HepG2 (cell line): ENCODE results near the gene ACAD8. TPM values are rescaled to one million over a fixed set of nuclear protein-coding genes. Genes with fewer than 3 reads are reported as not detected.

ENCODE experiments used
- ATAC-seq: fragments of 200-7000 bp; cut with Tn5 transposase; 3 replicates; pipeline ENCODE4 v1.9.1; 2020; ENCODE audit warnings: mild to moderate bottlenecking, moderate library complexity
- BruUV-seq: library from RNA; stranded (reverse); fragments of 400-500 nt; replicated peaks from 2 replicates; lab custom pipeline; 2021; lab: Mats Ljungman, UMichigan
- CTCF ChIA-PET: fragments of 300-600 bp; formaldehyde crosslinking; extraction: SDS; loops from one replicate; lab custom pipeline; 2021; ENCODE audit warnings: low total read pairs, inconsistent platforms, low intra/inter-chr PET ratio; lab: Yijun Ruan, JAX
- POLR2A ChIA-PET: fragments of 350-600 bp; sonication (Branson Sonifier 250); formaldehyde crosslinking; loops from one replicate; lab custom pipeline; 2020; ENCODE audit warnings: antibody characterized with exemption, inconsistent platforms; lab: Yijun Ruan, JAX
- DNase-seq: peaks from one replicate; pipeline ENCODE4 v3.0.0-alpha.2; 2015; ENCODE audit warnings: low spot score
- FAIRE-seq: peaks from 3 replicates; lab custom pipeline; 2011; peaks lifted over from hg19 to GRCh38; lab: Jason Lieb, UNC
- H2AFZ ChIP-seq: one replicate; pipeline ENCODE4 v1.6.1; 2011; ENCODE audit warnings: low read length, inconsistent platforms
- H3K27ac ChIP-seq: fragments of 300-600 bp; 3 replicates; pipeline ENCODE4 v1.8.0; 2011; ENCODE audit warnings: mixed run types, mild to moderate bottlenecking, mixed read lengths, low read length, inconsistent platforms; ENCODE audit not compliant: insufficient read depth; ENCODE audit errors: extremely low read length
- H3K27me3 ChIP-seq, 2 experiments: fragments of 200-600 bp in 1 of 2; 2 replicates in 1 of 2; 3 replicates in 1 of 2; pipeline versions ENCODE4 v1.6.0 to v1.8.0; 2011; ENCODE audit warnings: low read length in 2 of 2, mild to moderate bottlenecking in 2 of 2, moderate library complexity in 2 of 2, inconsistent platforms in 1 of 2; ENCODE audit not compliant: insufficient read depth in 2 of 2, control insufficient read depth in 1 of 2
- H3K36me3 ChIP-seq, 2 experiments: fragments of 200-600 bp in 1 of 2; replicated peaks in 1 of 2; 2 replicates in 1 of 2; 3 replicates in 1 of 2; pipeline versions ENCODE4 v1.5.1 to v1.8.0; 2011; ENCODE audit warnings: low read length in 2 of 2, inconsistent platforms in 1 of 2; ENCODE audit not compliant: insufficient read depth in 2 of 2, control insufficient read depth in 1 of 2
- H3K4me1 ChIP-seq: 2 replicates; pipeline ENCODE4 v1.5.1; 2012; ENCODE audit warnings: low read length, inconsistent platforms; ENCODE audit not compliant: insufficient read depth
- H3K4me2 ChIP-seq: 2 replicates; pipeline ENCODE4 v1.6.0; 2011; ENCODE audit warnings: low read depth, low read length, inconsistent platforms
- H3K4me3 ChIP-seq, 3 experiments: fragments of 200-600 bp in 1 of 3; sonication (generic), shearing (Covaris generic) in 1 of 3; replicated peaks in 1 of 3; 2 replicates each; pipeline ENCODE4 v1.5.1; 2011 to 2016; ENCODE audit warnings: low read length in 3 of 3, inconsistent platforms in 2 of 3, low read depth in 2 of 3, mild to moderate bottlenecking in 2 of 3, control low read depth in 1 of 3, mixed read lengths in 1 of 3; ENCODE audit not compliant: insufficient read depth in 1 of 3
- H3K79me2 ChIP-seq: one replicate; pipeline ENCODE4 v1.6.1; 2011; ENCODE audit warnings: low read length, inconsistent platforms; ENCODE audit not compliant: insufficient read depth
- H3K9ac ChIP-seq: 2 replicates; pipeline ENCODE4 v1.6.0; 2011; ENCODE audit warnings: mild to moderate bottlenecking, low read depth, low read length, inconsistent platforms; ENCODE audit not compliant: insufficient read depth
- H3K9me3 ChIP-seq: 2 replicates; pipeline ENCODE4 v1.5.1; 2012; ENCODE audit warnings: mild to moderate bottlenecking, low read length
- H4K20me1 ChIP-seq: 2 replicates; pipeline ENCODE4 v1.6.0; 2011; ENCODE audit warnings: inconsistent platforms, mild to moderate bottlenecking, low read length, moderate library complexity; ENCODE audit not compliant: insufficient read depth
- CC2D1A ChIP-seq: sonication (generic); formaldehyde crosslinking; IDR thresholded peaks from 2 replicates; pipeline ENCODE4 v1.8.1; 2023; ENCODE audit warnings: mild to moderate bottlenecking, missing genetic modification reagents
- HMGXB3 ChIP-seq: sonication (generic); formaldehyde crosslinking; IDR thresholded peaks from 2 replicates; pipeline ENCODE4 v1.4.0; 2020; ENCODE audit warnings: missing genetic modification reagents, borderline replicate concordance
- HMGXB4 ChIP-seq, 2 experiments: sonication (generic) in 1 of 2; formaldehyde crosslinking in 1 of 2; IDR thresholded peaks; 2 replicates each; pipeline versions ENCODE4 v1.4.0 to v1.6.1; 2018 to 2020; ENCODE audit warnings: missing genetic modification reagents in 2 of 2, borderline replicate concordance in 1 of 2, low read depth in 1 of 2, mild to moderate bottlenecking in 1 of 2, missing biosample characterization in 1 of 2
- SIN3A ChIP-seq: IDR thresholded peaks from 2 replicates; pipeline ENCODE4 v1.6.1; 2011; ENCODE audit warnings: low read depth, mild to moderate bottlenecking, control low read depth, low read length, borderline replicate concordance
- SP140L ChIP-seq: sonication (generic); formaldehyde crosslinking; IDR thresholded peaks from 2 replicates; pipeline ENCODE4 v1.4.0; 2020; ENCODE audit warnings: missing genetic modification reagents, borderline replicate concordance
- SUZ12 ChIP-seq: fragments of 150-350 bp; IDR thresholded peaks from 2 replicates; pipeline ENCODE4 v1.6.1; 2014; ENCODE audit warnings: low read depth, low read length
- TARDBP ChIP-seq: sonication (generic); formaldehyde crosslinking; IDR thresholded peaks from 2 replicates; pipeline ENCODE4 v1.8.0; 2022; ENCODE audit warnings: mild to moderate bottlenecking, missing genetic modification reagents
- TOE1 ChIP-seq: sonication (generic); formaldehyde crosslinking; IDR thresholded peaks from 2 replicates; pipeline ENCODE4 v1.4.0; 2020; ENCODE audit warnings: mild to moderate bottlenecking, missing genetic modification reagents
- ZNF33A ChIP-seq: sonication (generic); formaldehyde crosslinking; IDR thresholded peaks from 2 replicates; pipeline ENCODE4 v1.5.1; 2020; ENCODE audit warnings: missing genetic modification reagents, mild to moderate bottlenecking, moderate library complexity, borderline replicate concordance
- ZNF558 ChIP-seq: sonication (generic); formaldehyde crosslinking; IDR thresholded peaks from 2 replicates; pipeline ENCODE4 v1.9.0; 2022; ENCODE audit warnings: mild to moderate bottlenecking, missing genetic modification reagents, borderline replicate concordance
- ZNF605 ChIP-seq: sonication (generic); formaldehyde crosslinking; IDR thresholded peaks from 2 replicates; pipeline ENCODE4 v1.8.0; 2022; ENCODE audit warnings: mild to moderate bottlenecking, missing genetic modification reagents
- ZNF781 ChIP-seq: sonication (generic); formaldehyde crosslinking; IDR thresholded peaks from 2 replicates; pipeline ENCODE4 v1.5.1; 2020; ENCODE audit warnings: borderline replicate concordance, mild to moderate bottlenecking, missing genetic modification reagents; ENCODE audit errors: not compliant biosample characterization
- WGBS: methylation state at CpG from one replicate; pipeline ENCODE4 v1.1.6; 2017; ENCODE audit warnings: low lambda C conversion rate; 5-methylcytosine and 5-hydroxymethylcytosine counted together
- in situ Hi-C: cut with HindIII; loops from 2 replicates; pipeline ENCODE4 v1.10.0; 2017; ENCODE audit warnings: low pct_unique_long_range_greater_than_20kb; ENCODE audit not compliant: extremely low pct_ligation_motif_present
- intact Hi-C: fragments of 100-400 bp; cut with micrococcal nuclease; formaldehyde crosslinking; loops from one replicate; pipeline ENCODE4 v1.10.0; 2022; ENCODE audit not compliant: unreplicated experiment
- polyA plus RNA-seq, 8 experiments: library from polyadenylated mRNA; depleted of rRNA in 3 of 8; stranded (reverse) in 7 of 8; unstranded in 1 of 8; fragments of >200 nt; fragmentation: Illumina TruSeq in 4 of 8; extraction: Trizol in 4 of 8; gene quantifications; 2 replicates each; pipeline versions ENCODE4 v1.2.1 to v1.2.3, GENCODE V29; 2011 to 2016; ENCODE audit warnings: low read depth in 4 of 8, missing spikeins in 1 of 8, mixed read lengths in 1 of 8; ENCODE audit not compliant: insufficient read depth in 1 of 8
- total RNA-seq, 5 experiments: library from RNA; depleted of rRNA; stranded (reverse); fragments of >200 nt; fragmentation: Illumina TruSeq; extraction: Trizol; gene quantifications; 2 replicates each; pipeline ENCODE4 v1.2.3, GENCODE V29; 2016; ENCODE audit warnings: low read depth in 1 of 5

Gene ACAD8
- total and polyA plus RNA-seq, 2 of the 13 experiments (the other 11 are each of a cell fraction or from before 2014, with no cell fraction given) = 13.5 to 20.3 TPM

GRCh38 chr11:134272381-134273316, 19.3 kb downstream of the ACAD8 start (continued):
- TF ChIP-seq HMGXB3 (CRISPR knock-in tag) (peak; percentile 40; the same call in 1 of the 2 replicates), SIN3A (0 out of 2 replicates have a peak, but pooled peaks have one; percentile 30), ZNF33A (CRISPR knock-in tag) (no peak), SP140L (CRISPR knock-in tag) (no peak), TARDBP (CRISPR knock-in tag) (no peak), TOE1 (CRISPR knock-in tag) (0 out of 2 replicates have a peak, but pooled peaks have one; percentile 29)
- TF ChIP-seq, all 625 proteins: peak for 125

DNA sequence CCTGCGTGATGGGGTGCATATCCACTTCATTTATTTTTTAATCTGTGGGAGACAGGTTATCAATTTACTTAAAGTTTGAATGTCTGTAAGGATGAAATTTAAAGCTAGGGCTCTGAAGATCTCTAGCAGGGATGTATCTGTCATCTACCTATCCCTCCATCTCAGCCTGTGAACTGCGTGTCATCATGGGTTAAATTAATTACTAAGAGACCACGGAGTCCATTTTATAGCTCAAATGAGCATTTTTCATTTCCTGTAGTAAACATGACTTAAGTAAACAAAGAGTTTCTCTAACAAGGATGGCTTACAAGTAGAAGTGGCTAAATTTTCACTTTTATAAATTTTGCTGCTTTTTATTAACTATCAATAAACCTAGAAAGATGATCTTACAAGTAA, 19.9 kb downstream of the ACAD8 start:
- intact Hi-C loops (no loop called here), in situ Hi-C loops (no loop called here)
- H2AFZ ChIP-seq = no peak overlapping the region
- no peaks in the 10 kb centered on the region for H3K79me2 ChIP-seq
- WGBS = 67% methylated on average over 3 of the region's 3 CpGs
- peaks cover 6 to 50% of the 10 kb centered on the region in 2 experiments for H3K27me3 ChIP-seq
- DNase-seq = no peak
- no peak overlapping the region for H3K4me3 ChIP-seq
- ATAC-seq = no peak
- no peak overlapping the region for H3K27ac ChIP-seq
- no TSS peak for BruUV-seq
- no peak overlapping the region for H3K4me2 ChIP-seq
- no peaks in the 10 kb centered on the region for H3K36me3 ChIP-seq
- no peak overlapping the region for H3K9ac ChIP-seq
- no peaks in the 10 kb centered on the region for H3K9me3 ChIP-seq
- H3K4me1 ChIP-seq = peaks cover 20% of the 10 kb centered on the region
- FAIRE-seq = no peak
- CTCF ChIA-PET = no interaction called here
- no peaks in the 10 kb centered on the region for H4K20me1 ChIP-seq
- POLR2A ChIA-PET = interaction anchor here (1.3 kb wide), 1 partner anchor 49 kb away, joined by 4 read pairs; the partner anchor contains the start of genes NCAPD3 and VPS26B
- TF ChIP-seq ZNF558 (CRISPR knock-in tag) (no peak), CC2D1A (CRISPR knock-in tag) (no peak), SUZ12 (no peak), ZNF605 (CRISPR knock-in tag) (no peak), ZNF781 (no peak), HMGXB4 (CRISPR knock-in tag; IDR thresholded peaks at IDR 0.05; ENCODE audit: borderline replicate concordance in 1 of 2, low read depth in 1 of 2) (no peak)
